ENCODE measurements around the gene ZFP36.
A peak's percentile ranks its signal among the peaks of the same experiment; 100 is the strongest.
"Not testable (repeated sequence)": the region's sequence is repeated elsewhere in the genome, so short reads cannot be mapped to it uniquely, and the experiment has no call there.

ZFP36 gene, protein sequence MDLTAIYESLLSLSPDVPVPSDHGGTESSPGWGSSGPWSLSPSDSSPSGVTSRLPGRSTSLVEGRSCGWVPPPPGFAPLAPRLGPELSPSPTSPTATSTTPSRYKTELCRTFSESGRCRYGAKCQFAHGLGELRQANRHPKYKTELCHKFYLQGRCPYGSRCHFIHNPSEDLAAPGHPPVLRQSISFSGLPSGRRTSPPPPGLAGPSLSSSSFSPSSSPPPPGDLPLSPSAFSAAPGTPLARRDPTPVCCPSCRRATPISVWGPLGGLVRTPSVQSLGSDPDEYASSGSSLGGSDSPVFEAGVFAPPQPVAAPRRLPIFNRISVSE

DNA sequence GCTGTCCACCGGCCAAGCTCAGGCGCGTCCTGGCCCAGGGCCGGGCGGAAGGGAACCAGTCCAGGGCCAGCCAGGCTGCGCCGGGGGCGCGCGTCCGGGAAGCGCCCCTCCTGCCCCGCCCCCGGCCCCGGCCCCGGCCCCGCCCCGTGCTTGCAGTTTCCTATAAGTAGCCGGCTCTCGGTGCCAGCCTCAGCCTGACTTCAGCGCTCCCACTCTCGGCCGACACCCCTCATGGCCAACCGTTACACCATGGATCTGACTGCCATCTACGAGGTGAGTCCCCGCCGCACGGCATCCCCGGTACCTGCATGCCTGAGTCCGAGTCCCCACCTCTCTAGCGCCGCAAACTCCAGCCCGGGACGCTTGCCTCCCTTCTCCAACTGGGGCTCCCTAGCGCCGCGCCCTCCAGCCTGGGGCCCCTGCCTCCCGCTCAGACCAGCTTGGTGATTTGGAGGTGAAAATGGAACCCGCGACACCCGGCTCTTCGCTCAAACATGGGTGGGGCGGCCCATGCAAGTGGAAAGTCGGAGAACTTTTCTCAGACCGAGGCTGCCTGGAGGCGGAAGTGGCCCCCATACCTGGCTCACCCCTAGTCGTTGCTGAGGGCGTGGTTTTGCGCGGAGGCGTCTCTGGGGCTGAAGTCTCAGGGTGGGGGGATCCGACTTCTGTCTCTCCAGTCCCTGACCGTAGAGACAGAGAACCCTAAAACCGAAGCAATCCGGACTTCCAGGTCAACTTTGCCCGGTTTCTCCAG is at the start of gene ZFP36:
ZFP36 (plus strand) TSS at position 192 of the 754 bp plus-strand sequence; CDS start at position 250, 58 bp downstream.
- TF ChIP-seq ZNF274 (IDR thresholded peaks at IDR 0.05; ENCODE audit: low read depth, low read length): no peak
- peak within 1 kb of the TSS; percentile 94 for H3K4me3 ChIP-seq (ENCODE audit: low read length)

DNA sequence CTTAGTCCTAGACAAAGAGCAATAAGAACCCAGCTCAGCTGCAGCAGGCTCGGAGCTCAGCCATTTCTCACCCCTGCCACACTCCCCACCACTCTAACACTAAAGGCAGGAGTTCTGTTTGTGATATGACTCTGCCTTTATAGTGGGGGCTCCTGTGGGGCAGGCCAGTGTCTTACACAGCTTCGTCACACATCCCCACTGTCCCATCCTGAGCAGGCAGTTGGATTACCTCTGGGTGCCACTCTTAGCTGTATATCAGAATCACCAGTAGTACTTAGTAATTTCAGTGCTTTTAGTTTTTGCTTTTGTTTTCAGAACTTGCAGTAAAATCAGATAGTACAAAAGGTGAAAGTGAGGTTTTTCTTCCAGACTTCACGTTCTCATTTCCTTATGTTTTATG is 47.6 kb upstream of the ZFP36 start:
- H3K4me3 ChIP-seq (ENCODE audit: low read length): no peak overlapping the region
- TF ChIP-seq ZNF274 (IDR thresholded peaks at IDR 0.05; ENCODE audit: low read depth, low read length): no peak

DNA sequence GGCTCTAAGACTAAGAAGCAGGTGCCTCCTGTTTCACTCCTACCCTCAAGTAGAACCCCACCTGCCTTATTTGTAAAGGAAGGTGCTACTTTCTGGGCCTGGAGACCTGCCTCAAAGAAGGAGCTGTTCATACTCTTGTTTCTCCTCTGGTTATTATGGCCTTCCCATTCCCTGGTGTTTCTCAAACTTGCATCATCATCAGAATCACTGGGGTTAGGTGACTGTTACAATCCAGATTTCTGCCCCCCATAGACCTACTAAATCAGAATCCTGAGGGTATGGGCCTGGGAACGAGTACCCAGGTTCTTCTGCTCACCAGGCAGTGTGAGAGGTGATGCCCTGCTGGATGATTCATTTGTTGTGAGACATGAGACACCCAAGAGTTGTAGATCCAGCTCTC is 46.0 kb upstream of the ZFP36 start:
- no peak for TF ChIP-seq ZNF274 (IDR thresholded peaks at IDR 0.05; ENCODE audit: low read depth, low read length)
- no peak overlapping the region for H3K4me3 ChIP-seq (ENCODE audit: low read length)

DNA sequence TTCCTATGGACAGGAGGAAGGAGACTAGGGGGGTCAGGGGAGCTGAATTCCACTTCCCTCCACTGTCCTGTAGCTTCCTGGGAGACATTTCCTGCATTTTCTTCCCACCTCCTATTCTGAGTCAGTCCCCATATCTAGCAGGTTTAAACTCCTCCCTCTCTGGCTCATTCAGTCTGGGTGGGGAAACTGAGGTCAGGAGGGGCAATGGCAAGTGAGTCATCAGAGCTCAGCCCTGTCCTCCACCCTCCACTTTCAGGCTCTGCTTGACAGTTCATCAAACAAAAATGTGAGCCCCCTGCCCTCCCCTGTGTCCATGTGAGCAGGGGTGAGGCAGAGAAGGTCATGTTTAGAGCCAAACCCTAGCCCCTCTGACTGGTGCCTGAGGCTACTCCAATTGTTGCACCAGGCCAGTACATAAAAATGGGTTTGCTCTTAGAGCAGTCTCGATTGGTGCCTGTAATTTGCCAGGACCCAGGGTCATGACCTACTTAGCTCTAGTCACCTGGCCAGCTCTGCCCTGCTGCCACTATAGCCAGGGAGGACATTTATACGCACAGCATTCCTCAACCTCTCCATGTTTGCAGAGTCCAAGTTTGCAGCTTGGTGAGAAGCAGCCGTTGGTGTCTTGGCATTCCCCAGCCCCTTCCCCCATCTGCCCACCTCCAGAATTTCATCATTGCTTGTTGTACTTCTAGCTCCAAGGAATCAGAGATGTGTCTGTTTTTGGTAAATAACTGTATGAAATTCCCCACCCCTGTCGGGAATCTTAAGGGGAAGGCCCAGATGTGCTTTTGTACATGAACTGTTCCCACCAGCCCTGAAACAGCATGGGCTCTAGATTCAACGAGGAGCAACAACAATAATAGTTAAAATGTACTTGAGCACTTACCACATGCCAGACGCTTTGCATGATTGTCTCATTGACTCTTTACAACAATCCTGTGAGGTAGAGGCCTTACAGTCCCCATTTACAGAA is 43.7 kb upstream of the ZFP36 start:
- no peak for TF ChIP-seq ZNF274 (IDR thresholded peaks at IDR 0.05; ENCODE audit: low read depth, low read length)
- no peak overlapping the region for H3K4me3 ChIP-seq (ENCODE audit: low read length)

DNA sequence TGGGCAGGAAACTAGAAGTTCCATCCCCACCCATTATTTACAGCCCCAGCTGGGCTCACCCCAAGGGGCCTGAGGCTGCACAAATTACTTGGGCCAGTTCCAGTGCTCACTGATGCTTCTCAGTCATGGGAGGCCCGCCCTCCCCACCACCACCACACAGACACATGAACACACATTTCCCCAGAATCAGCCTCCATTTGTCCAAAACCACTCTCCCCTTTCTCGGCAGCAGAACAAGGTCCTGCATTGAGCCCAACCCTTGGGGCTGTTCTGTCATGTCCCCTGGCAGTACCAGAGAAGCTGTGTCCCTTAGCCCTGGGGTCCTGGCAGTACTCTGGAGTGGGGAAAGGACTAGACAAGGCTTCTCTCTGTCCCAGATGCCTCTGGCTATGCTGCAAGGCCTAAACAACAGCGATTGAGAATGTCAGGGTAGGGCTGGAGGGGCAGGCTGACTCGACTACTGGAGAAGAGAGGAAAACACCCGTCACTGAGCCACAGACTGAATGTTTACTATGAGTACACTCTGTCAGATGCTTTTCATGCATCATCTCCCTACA is 42.7 kb upstream of the ZFP36 start:
- H3K4me3 ChIP-seq (ENCODE audit: low read length): no peak overlapping the region
- no peak for TF ChIP-seq ZNF274 (IDR thresholded peaks at IDR 0.05; ENCODE audit: low read depth, low read length)

DNA sequence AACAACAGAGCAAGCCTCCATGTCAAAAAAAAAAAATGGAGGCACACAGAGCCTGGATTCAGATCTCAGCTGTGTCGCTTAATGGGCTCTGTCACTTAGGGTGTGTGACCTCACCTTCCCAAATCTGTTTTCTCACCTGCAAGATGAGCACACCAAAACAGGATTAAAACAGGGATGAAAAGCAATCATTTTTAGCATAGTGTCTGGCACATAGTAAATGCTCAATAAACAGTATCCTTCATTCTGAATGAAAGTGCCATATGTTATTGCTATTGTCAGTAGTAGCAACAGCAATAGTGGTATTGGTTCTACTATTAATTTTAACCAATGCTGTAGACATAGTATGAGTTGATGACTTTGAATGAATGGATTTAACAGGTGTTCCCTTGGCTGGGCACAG is 41.1 kb upstream of the ZFP36 start:
- no peak overlapping the region for H3K4me3 ChIP-seq (ENCODE audit: low read length)
- TF ChIP-seq ZNF274 (IDR thresholded peaks at IDR 0.05; ENCODE audit: low read depth, low read length): no peak

DNA sequence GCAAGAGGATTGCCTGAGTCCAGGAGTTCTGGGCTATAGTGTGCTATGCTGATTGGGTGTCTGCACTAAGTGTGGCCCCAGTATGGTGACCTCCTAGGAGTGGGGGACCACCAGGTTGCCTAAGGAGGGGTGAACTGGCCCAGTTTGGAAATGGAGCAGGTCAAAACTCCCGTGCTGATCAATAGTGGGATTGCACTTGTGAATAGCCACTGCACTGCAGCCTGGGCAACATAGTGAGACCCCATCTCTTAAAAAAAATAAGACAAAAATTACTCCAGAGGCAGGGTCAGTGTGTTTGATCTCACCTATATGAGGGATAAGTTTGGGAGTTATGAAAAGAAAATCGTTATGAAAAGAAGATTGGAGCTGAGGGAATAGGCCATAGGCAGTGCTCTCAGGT is 37.4 kb upstream of the ZFP36 start:
- H3K4me3 ChIP-seq (ENCODE audit: low read length): no peak overlapping the region
- TF ChIP-seq ZNF274 (IDR thresholded peaks at IDR 0.05; ENCODE audit: low read depth, low read length): no peak

DNA sequence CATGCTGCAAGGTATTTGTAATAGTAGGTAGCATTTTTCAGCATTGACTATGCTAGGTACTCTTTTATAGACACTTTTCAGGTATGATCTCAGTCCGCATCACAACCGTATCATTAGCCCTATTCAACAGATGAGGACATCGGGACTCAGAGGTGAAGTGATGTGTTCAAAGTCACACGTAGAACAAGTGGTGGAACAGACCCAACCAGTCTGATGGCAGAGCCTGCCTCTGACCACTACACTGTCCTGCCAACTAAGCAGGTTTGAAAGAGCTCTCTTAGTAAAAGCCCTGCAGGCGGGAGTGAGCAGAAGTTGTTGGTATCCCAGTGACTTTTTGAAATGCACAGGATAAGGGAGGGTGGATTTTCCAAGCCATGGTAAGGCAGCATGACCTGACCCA is 35.9 kb upstream of the ZFP36 start:
- H3K4me3 ChIP-seq (ENCODE audit: low read length): no peak overlapping the region

DNA sequence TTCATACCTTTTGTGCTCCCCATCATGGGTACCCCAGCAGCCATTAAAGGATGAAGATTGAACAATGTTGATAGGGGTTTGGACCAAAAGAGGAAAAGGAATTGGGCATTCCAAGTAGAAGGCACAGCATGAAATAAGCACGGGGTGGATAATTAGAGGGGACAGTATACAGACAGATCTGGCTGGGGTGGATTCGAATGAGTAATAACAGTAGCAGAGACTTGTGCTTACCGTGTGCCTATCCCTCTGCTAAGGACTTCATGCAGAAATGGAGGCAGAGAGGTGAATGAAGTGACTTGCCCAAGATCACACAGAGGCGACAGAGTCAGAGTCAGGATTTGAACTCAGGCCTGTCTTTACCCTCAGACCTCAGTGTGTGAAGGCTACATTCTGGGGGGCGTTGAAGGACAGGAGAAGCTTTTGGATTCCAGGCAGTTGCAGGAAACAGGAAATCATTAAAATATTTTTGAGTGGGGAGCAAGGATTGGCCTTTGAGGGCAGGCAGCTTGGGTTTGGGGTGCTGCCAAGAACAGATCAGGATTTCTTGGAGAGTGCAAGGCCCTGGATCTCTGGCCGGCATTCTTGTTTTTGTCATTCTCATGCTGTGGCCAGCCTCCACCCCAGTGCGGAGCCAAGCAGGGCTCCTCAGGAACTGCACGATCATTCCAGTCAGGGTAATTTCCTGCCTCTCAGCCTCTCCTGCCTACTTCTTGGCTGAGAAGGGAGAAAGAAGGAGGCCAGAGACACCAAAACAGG is 34.4 kb upstream of the ZFP36 start:
- no peak overlapping the region for H3K4me3 ChIP-seq (ENCODE audit: low read length)
- no peak for TF ChIP-seq ZNF274 (IDR thresholded peaks at IDR 0.05; ENCODE audit: low read depth, low read length)

More for the DNA sequence above, 35.9 kb upstream of the ZFP36 start:
- no peak for TF ChIP-seq ZNF274 (IDR thresholded peaks at IDR 0.05; ENCODE audit: low read depth, low read length)

DNA sequence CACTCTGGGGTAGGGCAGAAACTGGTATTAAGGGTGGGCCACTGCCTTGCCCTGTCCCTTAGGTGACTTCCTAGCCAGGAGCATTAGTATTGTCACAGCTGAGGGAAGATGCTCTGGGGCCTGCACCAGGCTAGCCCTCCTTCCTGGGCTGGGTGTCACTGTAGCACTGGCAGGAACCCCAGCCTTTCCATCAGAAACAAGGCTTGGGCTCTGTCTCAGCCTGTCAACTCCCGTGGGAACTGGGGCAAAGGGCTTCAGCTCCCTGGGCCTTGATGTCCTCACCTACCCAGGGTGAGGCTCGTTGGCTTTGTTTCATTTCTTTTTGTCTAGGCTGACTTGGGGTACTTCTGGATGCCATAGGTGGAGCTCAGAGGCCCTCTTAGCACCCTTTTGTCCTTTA is 33.7 kb upstream of the ZFP36 start:
- no peak overlapping the region for H3K4me3 ChIP-seq (ENCODE audit: low read length)
- no peak for TF ChIP-seq ZNF274 (IDR thresholded peaks at IDR 0.05; ENCODE audit: low read depth, low read length)

DNA sequence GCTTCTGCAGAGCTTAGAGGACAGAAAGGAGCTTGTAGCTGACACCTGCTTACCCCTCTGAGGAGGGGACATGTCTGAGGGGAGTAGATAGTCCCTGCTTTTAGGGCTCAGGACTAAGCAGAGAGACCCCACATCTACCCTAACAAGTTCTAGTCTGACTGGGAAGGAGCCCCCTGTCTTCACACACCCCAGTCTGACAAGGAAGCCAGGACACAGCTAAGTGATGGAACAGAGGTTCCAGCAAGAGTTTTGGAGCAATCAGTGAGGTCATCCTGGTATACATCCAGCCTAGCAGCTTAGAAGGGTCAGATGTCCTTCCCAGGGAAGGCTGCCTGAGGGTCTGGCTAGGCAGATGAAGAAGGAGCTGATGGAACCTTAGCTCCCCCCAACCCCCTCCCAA is 30.7 kb upstream of the ZFP36 start:
- TF ChIP-seq ZNF274 (IDR thresholded peaks at IDR 0.05; ENCODE audit: low read depth, low read length): no peak
- no peak overlapping the region for H3K4me3 ChIP-seq (ENCODE audit: low read length)

DNA sequence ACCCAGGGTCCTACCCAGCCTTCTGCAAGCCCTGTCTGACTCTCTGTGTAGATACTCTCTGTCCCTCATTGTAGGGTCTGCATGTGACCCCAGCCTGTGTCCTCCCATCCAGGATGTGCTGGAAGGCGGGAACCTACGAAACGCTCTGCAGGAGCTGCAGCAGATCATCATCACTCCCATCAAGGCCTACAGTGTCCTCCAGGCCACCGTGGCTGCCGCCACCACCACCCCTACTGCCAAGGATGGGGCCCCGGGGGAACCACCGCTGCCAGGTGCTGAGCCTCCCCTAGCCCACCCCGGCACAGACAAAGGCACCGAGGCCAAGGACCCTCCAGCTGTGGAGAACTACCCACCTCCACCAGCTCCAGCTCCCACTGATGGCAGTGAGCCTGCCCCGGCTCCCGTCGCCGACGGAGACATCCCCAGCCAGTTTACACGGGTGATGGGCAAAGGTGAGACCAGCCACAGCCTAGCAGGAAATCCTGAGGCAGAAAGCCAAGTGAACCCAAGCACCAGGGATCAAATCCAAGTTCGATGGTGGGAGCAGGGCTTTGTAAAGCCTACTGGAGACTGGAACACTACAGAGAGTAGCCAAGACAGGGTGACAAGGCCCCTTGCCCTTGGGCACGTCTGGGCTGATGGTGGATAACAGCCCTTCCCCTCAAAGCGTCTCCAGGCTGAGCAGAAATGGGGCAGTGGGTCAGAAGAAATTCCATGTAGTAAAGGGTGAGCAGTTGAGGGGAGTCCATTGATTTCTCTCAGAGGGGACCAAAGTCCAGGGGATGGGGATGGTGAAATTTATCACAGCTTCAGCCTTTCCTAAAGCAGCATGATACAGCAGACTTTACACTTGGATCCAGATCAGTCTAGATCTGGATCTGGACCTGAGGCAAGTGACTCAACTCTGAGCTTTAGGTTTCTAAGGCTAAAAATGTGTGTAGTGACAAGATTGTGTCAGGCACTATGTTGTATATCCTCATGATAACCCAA is 29.0 kb upstream of the ZFP36 start:
- H3K4me3 ChIP-seq (ENCODE audit: low read length): no peak overlapping the region
- no peak for TF ChIP-seq ZNF274 (IDR thresholded peaks at IDR 0.05; ENCODE audit: low read depth, low read length)

DNA sequence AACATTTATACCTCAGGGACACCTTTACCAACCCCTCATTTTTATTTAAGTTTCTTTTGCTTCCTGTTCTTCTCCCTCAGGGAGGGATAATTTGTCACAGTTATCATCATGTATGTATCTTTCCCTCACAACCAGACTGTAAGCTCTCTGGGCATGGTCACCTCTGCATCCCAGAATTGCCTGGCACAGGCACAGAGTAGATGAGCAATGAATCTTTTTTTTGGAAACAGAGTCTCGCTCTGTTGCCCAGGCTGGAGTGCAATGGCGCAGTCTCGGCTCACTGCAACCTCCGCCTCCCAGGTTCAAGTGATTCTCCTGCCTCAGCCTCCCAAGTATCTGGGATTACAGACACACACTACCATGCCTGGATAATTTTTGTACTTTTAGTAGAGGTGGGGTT is 27.3 kb upstream of the ZFP36 start:
- H3K4me3 ChIP-seq (ENCODE audit: low read length): not testable (repeated sequence)

Data from GM08714 (cell line).